Tibial nerve (tissue), 4 donors: ENCODE measurements around the gene PNLDC1. TPM values are rescaled to one million over a fixed set of nuclear protein-coding genes. Genes with fewer than 3 reads are reported as not detected.

Source experiments
- DNase-seq, 2 donors: peaks; one replicate each; pipeline ENCODE4 v3.0.0-alpha.2; 2019; ENCODE audit warnings: low spot score in 2 of 2
- H3K27ac ChIP-seq, 4 donors: fragments of 200-600 bp; sonication (generic) in 3 of 4; one replicate each; pipeline ENCODE4 v1.5.1; 2017 to 2019; ENCODE audit warnings: mild to moderate bottlenecking in 1 of 4
- H3K27me3 ChIP-seq, 2 donors: fragments of 200-600 bp; sonication (generic) in 1 of 2; one replicate each; pipeline versions ENCODE4 v1.5.1 to v1.6.0; 2017 to 2019
- H3K36me3 ChIP-seq, 3 donors: fragments of 200-600 bp; sonication (generic); one replicate each; pipeline ENCODE4 v1.5.1; 2018 to 2019
- H3K4me1 ChIP-seq, 4 donors: fragments of 200-600 bp; sonication (generic) in 3 of 4; one replicate each; pipeline ENCODE4 v1.5.1; 2017 to 2019
- H3K4me3 ChIP-seq, 4 donors: fragments of 200-600 bp; sonication (generic) in 3 of 4; one replicate each; pipeline ENCODE4 v1.5.1; 2017 to 2019; ENCODE audit warnings: mild to moderate bottlenecking in 1 of 4, moderate library complexity in 1 of 4
- H3K9me3 ChIP-seq, 4 donors: fragments of 200-600 bp; sonication (generic) in 3 of 4; one replicate each; pipeline ENCODE4 v1.5.1; 2017 to 2019
- CTCF ChIP-seq, 5 experiments: fragments of 200-600 bp in 3 of 5; fragments of 450-650 bp in 2 of 5; sonication (generic) in 3 of 5; IDR thresholded peaks; one replicate each; pipeline ENCODE4 v1.5.1; 2016 to 2019; ENCODE audit warnings: antibody characterized with exemption in 5 of 5, mild to moderate bottlenecking in 3 of 5, moderate library complexity in 2 of 5
- EP300 ChIP-seq, 2 donors: sonication (generic); formaldehyde crosslinking; IDR thresholded peaks; one replicate each; pipeline ENCODE4 v1.6.1; 2017; ENCODE audit warnings: antibody characterized with exemption in 2 of 2, mild to moderate bottlenecking in 1 of 2
- POLR2A ChIP-seq, 2 donors: fragments of 450-650 bp; IDR thresholded peaks; one replicate each; pipeline ENCODE4 v1.6.1; 2017; ENCODE audit warnings: antibody characterized with exemption in 2 of 2, mild to moderate bottlenecking in 2 of 2, moderate library complexity in 2 of 2
- WGBS, 2 donors: methylation state at CpG; one replicate each; pipeline ENCODE4 v1.1.5; 2018; 5-methylcytosine and 5-hydroxymethylcytosine counted together
- total RNA-seq, 4 donors: library from RNA; depleted of rRNA; stranded (reverse); fragments of >200 nt; gene quantifications; one replicate each; pipeline ENCODE4 v1.1.0, GENCODE V29; 2016

The PNLDC1 gene
- total RNA-seq, 4 donors from 2014 or later = 1.1 TPM; not detected in 3

GRCh38 chr6:159760602-159761057, 39.4 kb upstream of the PNLDC1 start:
- Histone ChIP-seq H3K36me3 (peaks cover 0 to 37% (median 0%) of the 10 kb centered on the region in 3 donors), H3K4me3 (peak overlapping the region in 3 of 4 donors; percentile 69 to 99 (median 75)), H3K27me3 (no peaks in the 10 kb centered on the region), H3K9me3 (no peaks in the 10 kb centered on the region), H3K4me1 (peaks cover 0 to 23% (median 17%) of the 10 kb centered on the region in 4 donors), H3K27ac (peak overlapping the region in 3 of 4 donors; percentile 97 to 99 (median 98))
- no peak for DNase-seq
- TF ChIP-seq EP300 (IDR thresholded peaks at IDR 0.05) (no peak), POLR2A (IDR thresholded peaks at IDR 0.05) (no peak), CTCF (IDR thresholded peaks at IDR 0.05) (no peak)
- WGBS, 2 donors = 57 to 59% methylated on average over 3 of the region's 3 CpGs

GRCh38 chr6:159761129-159761872, 38.8 kb upstream of the PNLDC1 start:
- H3K36me3 ChIP-seq = peaks cover 0 to 32% (median 0%) of the 10 kb centered on the region in 3 donors
- peak overlapping the region; percentile 97 to 99 (median 98) for H3K27ac ChIP-seq
- H3K27me3 ChIP-seq = no peaks in the 10 kb centered on the region
- H3K9me3 ChIP-seq = no peaks in the 10 kb centered on the region
- H3K4me1 ChIP-seq = peaks cover 0 to 23% (median 17%) of the 10 kb centered on the region in 4 donors
- peak in 1 of 2 donors; percentile 17 for DNase-seq
- 9 to 23% methylated on average over 34 to 36 of the region's 45 CpGs for WGBS, 2 donors
- TF ChIP-seq POLR2A (IDR thresholded peaks at IDR 0.05) = no peak
- TF ChIP-seq EP300 (IDR thresholded peaks at IDR 0.05) = no peak
- TF ChIP-seq CTCF (IDR thresholded peaks at IDR 0.05) = no peak
- peak overlapping the region; percentile 69 to 99 (median 84) for H3K4me3 ChIP-seq

GRCh38 chr6:159761873-159762680, 38.0 kb upstream of the PNLDC1 start, which contains the start of gene ACAT2:
TSS of gene ACAT2 (plus strand) at chr6:159762045. CDS start at chr6:159762088, 43 bp downstream.
- no peaks in the 10 kb centered on the region for H3K9me3 ChIP-seq
- peaks cover 0 to 32% (median 0%) of the 10 kb centered on the region in 3 donors for H3K36me3 ChIP-seq
- peak within 1 kb of the TSS; percentile 69 to 99 (median 84) for H3K4me3 ChIP-seq
- H3K27me3 ChIP-seq = no peaks in the 10 kb centered on the region
- WGBS, 2 donors = 1% methylated on average over 20 to 42 of the region's 76 CpGs
- peak; percentile 92 to 93 for DNase-seq
- TF ChIP-seq EP300 (IDR thresholded peaks at IDR 0.05) (peak; percentile 81 to 95), CTCF (IDR thresholded peaks at IDR 0.05) (peak in 2 of 5 experiments; percentile 54 to 61), POLR2A (IDR thresholded peaks at IDR 0.05) (peak; percentile 45 to 81)
- peak within 1 kb of the TSS; percentile 97 to 99 (median 98) for H3K27ac ChIP-seq
- H3K4me1 ChIP-seq = peaks cover 0 to 23% (median 17%) of the 10 kb centered on the region in 4 donors

- H3K27ac ChIP-seq = peak overlapping the region; percentile 97 to 99 (median 98)
- no peak for TF ChIP-seq POLR2A (IDR thresholded peaks at IDR 0.05)
- no peak for TF ChIP-seq CTCF (IDR thresholded peaks at IDR 0.05)
- no peak for TF ChIP-seq EP300 (IDR thresholded peaks at IDR 0.05)
- no peaks in the 10 kb centered on the region for H3K9me3 ChIP-seq
- 14 to 39% methylated on average over 5 to 16 of the region's 16 CpGs for WGBS, 2 donors
- H3K36me3 ChIP-seq = peaks cover 0 to 34% (median 0%) of the 10 kb centered on the region in 3 donors
- peak in 1 of 2 donors; percentile 12 for DNase-seq
- H3K4me3 ChIP-seq = peak overlapping the region; percentile 69 to 99 (median 84)
- no peaks in the 10 kb centered on the region for H3K27me3 ChIP-seq
- peaks cover 0 to 23% (median 17%) of the 10 kb centered on the region in 4 donors for H3K4me1 ChIP-seq
Measured at GRCh38 chr6:159762681-159763293, 37.3 kb upstream of the PNLDC1 start.
